K562 (cell line): ENCODE measurements around the gene EMC9. TPM values are rescaled to one million over a fixed set of nuclear protein-coding genes. Genes with fewer than 3 reads are reported as not detected.
A peak's percentile ranks its signal among the peaks of the same experiment; 100 is the strongest.

Source experiments
- CBX1 ChIP-seq: sonication (generic); IDR thresholded peaks from 2 replicates; pipeline ENCODE4 v1.6.1; 2016; ENCODE audit warnings: antibody characterized with exemption, low read depth, mild to moderate bottlenecking
- CHD4 ChIP-seq: fragments of 200-600 bp; sonication (generic); IDR thresholded peaks from 3 replicates; pipeline ENCODE4 v1.6.1; 2012; ENCODE audit warnings: low read depth, mild to moderate bottlenecking, mixed read lengths, low read length, inconsistent platforms; ENCODE audit not compliant: insufficient read depth, insufficient replicate concordance, poor library complexity, severe bottlenecking
- FOXK2 ChIP-seq, 2 experiments: fragments of 450-650 bp; IDR thresholded peaks in 1 of 2; conservative IDR thresholded peaks in 1 of 2; 2 replicates each; pipeline ENCODE4 v1.6.1; 2016; ENCODE audit warnings: low read depth in 2 of 2, mild to moderate bottlenecking in 1 of 2
- HMG20A ChIP-seq: fragments of 450-650 bp; formaldehyde crosslinking; conservative IDR thresholded peaks from 2 replicates; pipeline ENCODE4 v1.4.0; 2020; ENCODE audit warnings: mild to moderate bottlenecking, mixed read lengths
- HMGN3 ChIP-seq: IDR thresholded peaks from 2 replicates; pipeline ENCODE4 v1.6.1; 2011; ENCODE audit warnings: borderline replicate concordance, low read depth, mild to moderate bottlenecking, mixed read lengths, low read length; ENCODE audit not compliant: insufficient read length; ENCODE audit errors: extremely low read depth
- LCOR ChIP-seq: sonication (generic); formaldehyde crosslinking; IDR thresholded peaks from 2 replicates; pipeline ENCODE4 v1.8.0; 2022; ENCODE audit warnings: mild to moderate bottlenecking, missing genetic modification reagents
- MAFF ChIP-seq: IDR thresholded peaks from 2 replicates; pipeline ENCODE4 v1.6.1; 2012; ENCODE audit warnings: low read length, improper control_type of control experiment
- NFE2L1 ChIP-seq: fragments of 450-650 bp; IDR thresholded peaks from 2 replicates; pipeline ENCODE4 v1.6.1; 2016; ENCODE audit warnings: missing genetic modification characterization, low read depth, mild to moderate bottlenecking, missing compliant biosample characterization, moderate library complexity, borderline replicate concordance
- PHF8 ChIP-seq: fragments of 200-600 bp; sonication (generic); IDR thresholded peaks from 2 replicates; pipeline ENCODE4 v1.6.1; 2012; ENCODE audit warnings: mixed run types, mild to moderate bottlenecking, inconsistent platforms, low read length, moderate library complexity, borderline replicate concordance
- PML ChIP-seq: IDR thresholded peaks from 2 replicates; pipeline ENCODE4 v1.6.1; 2012; ENCODE audit warnings: low read length, inconsistent platforms
- SIX5 ChIP-seq, 2 experiments: IDR thresholded peaks; 2 replicates each; pipeline ENCODE4 v1.6.1; 2011; ENCODE audit warnings: low read length in 2 of 2, borderline replicate concordance in 1 of 2, low read depth in 1 of 2, mild to moderate bottlenecking in 1 of 2, moderate library complexity in 1 of 2; ENCODE audit not compliant: insufficient read depth in 1 of 2
- TRIM28 ChIP-seq: fragments of 450-650 bp; IDR thresholded peaks from 2 replicates; pipeline ENCODE4 v1.6.1; 2017
- ZC3H11A ChIP-seq: IDR thresholded peaks from 2 replicates; pipeline ENCODE4 v1.6.1; 2012; ENCODE audit warnings: low read depth, low read length, improper control_type of control experiment
- ZNF431 ChIP-seq: sonication (generic); formaldehyde crosslinking; IDR thresholded peaks from 2 replicates; pipeline ENCODE4 v1.8.0; 2022; ENCODE audit warnings: mild to moderate bottlenecking, missing genetic modification reagents
- ZNF444 ChIP-seq: fragments of 250-450 bp; sonication (Bioruptor Pico); IDR thresholded peaks from 2 replicates; pipeline ENCODE4 v1.4.0; 2020; ENCODE audit warnings: mild to moderate bottlenecking, moderate library complexity
- ZNF445 ChIP-seq: fragments of 250-450 bp; sonication (Bioruptor Pico); IDR thresholded peaks from 2 replicates; pipeline ENCODE4 v1.4.0; 2020; ENCODE audit warnings: low read depth, mild to moderate bottlenecking, moderate library complexity
- ZNF551 ChIP-seq: fragments of 250-450 bp; sonication (Bioruptor Pico); IDR thresholded peaks from 2 replicates; pipeline ENCODE4 v1.5.0; 2021; ENCODE audit warnings: mild to moderate bottlenecking, moderate library complexity
- ZNF589 ChIP-seq: fragments of 200-800 bp; sonication (Bioruptor generic); IDR thresholded peaks from 2 replicates; pipeline ENCODE4 v1.6.1; 2016; ENCODE audit warnings: low read depth, missing genetic modification characterization, missing compliant biosample characterization
- ZNF785 ChIP-seq: fragments of 250-450 bp; sonication (Bioruptor Pico); IDR thresholded peaks from 2 replicates; pipeline ENCODE4 v1.4.0; 2020; ENCODE audit warnings: mild to moderate bottlenecking
- polyA plus RNA-seq, 8 experiments: library from polyadenylated mRNA; depleted of rRNA in 4 of 8; stranded (reverse) in 5 of 8; unstranded in 3 of 8; fragments of >200 nt; fragmentation: Nextera tagmentation in 2 of 8; fragmentation: Illumina TruSeq in 1 of 8; extraction: Ambion mirVana in 2 of 8; extraction: Trizol in 1 of 8; gene quantifications; 2 replicates each; pipeline versions ENCODE4 v1.2.1 to v1.2.3, GENCODE V29; 2011 to 2014; ENCODE audit warnings: inconsistent platforms in 1 of 8, missing spikeins in 1 of 8
- total RNA-seq, 7 experiments: library from RNA; depleted of rRNA in 6 of 7; stranded (reverse); fragments of >200 nt in 6 of 7; fragmentation: Illumina TruSeq in 2 of 7; extraction: Trizol in 2 of 7; gene quantifications; 2 replicates each; pipeline versions ENCODE4 v1.2.1 to v1.2.3, GENCODE V29; 2011 to 2021; ENCODE audit warnings: low replicate concordance in 1 of 7
- TF ChIP-seq, protein P1 (sequence below): fragments of 450-650 bp; IDR thresholded peaks from 2 replicates; pipeline ENCODE4 v1.6.1; 2016; ENCODE audit warnings: borderline replicate concordance
- TF ChIP-seq, protein P2 (sequence below): fragments of 450-650 bp; formaldehyde crosslinking; IDR thresholded peaks from 2 replicates; pipeline ENCODE4 v1.4.0; 2020; ENCODE audit warnings: mild to moderate bottlenecking
- TF ChIP-seq, protein P3 (sequence below), 3 experiments: fragments of 200-800 bp in 1 of 3; sonication (Bioruptor generic) in 1 of 3; sonication (generic) in 1 of 3; formaldehyde crosslinking in 1 of 3; IDR thresholded peaks; 2 replicates each; pipeline versions ENCODE4 v1.6.1 to v1.8.0; 2016 to 2022; ENCODE audit warnings: mild to moderate bottlenecking in 2 of 3, missing compliant biosample characterization in 2 of 3, missing genetic modification characterization in 2 of 3, missing genetic modification reagents in 1 of 3
- TF ChIP-seq, protein P4 (sequence below): sonication (generic); formaldehyde crosslinking; IDR thresholded peaks from 2 replicates; pipeline ENCODE4 v1.9.0; 2022; ENCODE audit warnings: mild to moderate bottlenecking, missing genetic modification reagents

Gene EMC9
- total and polyA plus RNA-seq, 9 of the 15 experiments (the other 6 are each of a cell fraction or from before 2014, with no cell fraction given): 3.1 to 13.2 (median 7.8) TPM

DNA sequence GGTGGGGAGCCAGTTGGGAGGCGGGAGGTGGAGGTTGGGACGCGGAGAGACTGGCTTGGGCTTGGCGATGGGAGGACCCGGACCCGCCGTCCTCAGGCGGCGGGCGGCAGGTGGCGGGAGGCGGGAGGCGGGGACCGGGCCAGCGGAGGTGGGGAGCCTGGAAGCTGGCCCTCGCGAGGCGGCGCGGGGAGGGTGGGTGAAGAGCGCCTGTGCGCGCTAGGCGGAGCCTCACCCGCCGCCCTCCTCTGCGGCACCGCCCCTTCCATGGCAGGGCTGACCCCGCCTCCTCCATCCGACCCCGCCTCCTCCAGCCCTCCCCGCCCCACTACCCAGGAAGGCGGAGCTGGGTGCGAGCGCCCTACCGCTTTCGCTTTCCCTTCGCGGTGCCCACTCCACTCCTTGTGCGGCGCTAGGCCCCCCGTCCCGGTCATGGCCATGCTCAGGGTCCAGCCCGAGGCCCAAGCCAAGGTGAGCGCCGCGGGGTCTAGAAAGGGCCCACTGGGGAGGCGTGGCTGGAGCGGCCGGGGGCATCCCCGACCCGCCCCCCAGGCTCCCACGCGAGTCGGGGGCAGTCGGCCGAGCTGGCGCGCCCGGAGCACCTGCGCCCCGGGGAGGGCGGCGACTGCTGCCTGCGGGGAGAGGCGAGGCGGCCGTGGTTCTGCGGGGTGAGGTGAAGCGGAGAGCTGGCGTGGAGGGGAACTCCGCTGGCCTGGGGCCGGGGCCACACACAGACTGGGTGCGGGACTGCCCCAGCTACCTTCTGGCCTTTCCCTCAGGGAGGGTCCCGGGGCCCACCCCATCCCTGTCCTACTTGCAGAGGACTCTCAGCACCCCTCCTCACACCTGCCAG lies 5.3 kb downstream of the EMC9 start, which contains the start of gene PSME1 (continued):
- TF ChIP-seq, protein P1, sequence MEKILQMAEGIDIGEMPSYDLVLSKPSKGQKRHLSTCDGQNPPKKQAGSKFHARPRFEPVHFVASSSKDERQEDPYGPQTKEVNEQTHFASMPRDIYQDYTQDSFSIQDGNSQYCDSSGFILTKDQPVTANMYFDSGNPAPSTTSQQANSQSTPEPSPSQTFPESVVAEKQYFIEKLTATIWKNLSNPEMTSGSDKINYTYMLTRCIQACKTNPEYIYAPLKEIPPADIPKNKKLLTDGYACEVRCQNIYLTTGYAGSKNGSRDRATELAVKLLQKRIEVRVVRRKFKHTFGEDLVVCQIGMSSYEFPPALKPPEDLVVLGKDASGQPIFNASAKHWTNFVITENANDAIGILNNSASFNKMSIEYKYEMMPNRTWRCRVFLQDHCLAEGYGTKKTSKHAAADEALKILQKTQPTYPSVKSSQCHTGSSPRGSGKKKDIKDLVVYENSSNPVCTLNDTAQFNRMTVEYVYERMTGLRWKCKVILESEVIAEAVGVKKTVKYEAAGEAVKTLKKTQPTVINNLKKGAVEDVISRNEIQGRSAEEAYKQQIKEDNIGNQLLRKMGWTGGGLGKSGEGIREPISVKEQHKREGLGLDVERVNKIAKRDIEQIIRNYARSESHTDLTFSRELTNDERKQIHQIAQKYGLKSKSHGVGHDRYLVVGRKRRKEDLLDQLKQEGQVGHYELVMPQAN: peak; percentile 42; the same call in 1 of the 2 replicates
- TF ChIP-seq ZNF785 (CRISPR knock-in tag) (no peak), ZNF431 (CRISPR knock-in tag) (no peak), LCOR (CRISPR knock-in tag) (no peak), ZC3H11A (no peak), MAFF (no peak), CHD4 (no peak), PML (no peak), HMG20A (no peak), HMGN3 (peak; percentile 26), FOXK2 (conservative IDR thresholded peaks at IDR 0.05 in 1 of 2, IDR thresholded peaks at IDR 0.05 in 1 of 2; ENCODE audit: low read depth in 2 of 2) (no peak), ZNF551 (CRISPR knock-in tag) (no peak), ZNF445 (no peak), ZNF589 (CRISPR knock-in tag) (no peak), CBX1 (no peak), TRIM28 (no peak), ZNF444 (CRISPR knock-in tag) (no peak), PHF8 (peak; percentile 74; the same call in 1 of the 2 replicates), SIX5 (IDR thresholded peaks at IDR 0.05; ENCODE audit: borderline replicate concordance in 1 of 2, insufficient read depth in 1 of 2, low read depth in 1 of 2, low read length in 2 of 2) (no peak), NFE2L1 (tag) (no peak)
- TF ChIP-seq, protein P2, sequence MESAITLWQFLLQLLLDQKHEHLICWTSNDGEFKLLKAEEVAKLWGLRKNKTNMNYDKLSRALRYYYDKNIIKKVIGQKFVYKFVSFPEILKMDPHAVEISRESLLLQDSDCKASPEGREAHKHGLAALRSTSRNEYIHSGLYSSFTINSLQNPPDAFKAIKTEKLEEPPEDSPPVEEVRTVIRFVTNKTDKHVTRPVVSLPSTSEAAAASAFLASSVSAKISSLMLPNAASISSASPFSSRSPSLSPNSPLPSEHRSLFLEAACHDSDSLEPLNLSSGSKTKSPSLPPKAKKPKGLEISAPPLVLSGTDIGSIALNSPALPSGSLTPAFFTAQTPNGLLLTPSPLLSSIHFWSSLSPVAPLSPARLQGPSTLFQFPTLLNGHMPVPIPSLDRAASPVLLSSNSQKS: no peak
- TF ChIP-seq, protein P3, sequence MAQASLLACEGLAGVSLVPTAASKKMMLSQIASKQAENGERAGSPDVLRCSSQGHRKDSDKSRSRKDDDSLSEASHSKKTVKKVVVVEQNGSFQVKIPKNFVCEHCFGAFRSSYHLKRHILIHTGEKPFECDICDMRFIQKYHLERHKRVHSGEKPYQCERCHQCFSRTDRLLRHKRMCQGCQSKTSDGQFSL (CRISPR knock-in tag; IDR thresholded peaks at IDR 0.05): no peak
- TF ChIP-seq, protein P3 (tag; IDR thresholded peaks at IDR 0.05): no peak
- TF ChIP-seq, protein P4, sequence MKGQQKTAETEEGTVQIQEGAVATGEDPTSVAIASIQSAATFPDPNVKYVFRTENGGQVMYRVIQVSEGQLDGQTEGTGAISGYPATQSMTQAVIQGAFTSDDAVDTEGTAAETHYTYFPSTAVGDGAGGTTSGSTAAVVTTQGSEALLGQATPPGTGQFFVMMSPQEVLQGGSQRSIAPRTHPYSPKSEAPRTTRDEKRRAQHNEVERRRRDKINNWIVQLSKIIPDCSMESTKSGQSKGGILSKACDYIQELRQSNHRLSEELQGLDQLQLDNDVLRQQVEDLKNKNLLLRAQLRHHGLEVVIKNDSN (CRISPR knock-in tag): no peak
